Mesothelial cell of epicardium (in vitro differentiated cells): ENCODE data around the gene APAF1. TPM values are rescaled to one million over a fixed set of nuclear protein-coding genes. Genes with fewer than 3 reads are reported as not detected.

Experiments
- DNase-seq, 2 experiments: peaks; one replicate each; pipeline ENCODE4 v3.0.0; 2021; ENCODE audit warnings: low spot score in 2 of 2; ENCODE audit not compliant: unreplicated experiment in 2 of 2
- H3K27ac Mint-ChIP-seq: 2 replicates; pipeline ENCODE4 v1.8.0; 2021; ENCODE audit warnings: mixed read lengths
- H3K27me3 Mint-ChIP-seq: 2 replicates; pipeline ENCODE4 v1.8.0; 2021; ENCODE audit warnings: low read depth, mixed read lengths
- H3K36me3 Mint-ChIP-seq: 2 replicates; pipeline ENCODE4 v1.8.0; 2021; ENCODE audit warnings: mixed read lengths
- H3K4me1 Mint-ChIP-seq: 2 replicates; pipeline ENCODE4 v1.8.0; 2021; ENCODE audit warnings: mixed read lengths
- H3K4me3 Mint-ChIP-seq: 2 replicates; pipeline ENCODE4 v1.8.0; 2021; ENCODE audit warnings: mild to moderate bottlenecking, moderate library complexity, mixed read lengths
- H3K9me3 Mint-ChIP-seq: 2 replicates; pipeline ENCODE4 v1.8.0; 2021; ENCODE audit warnings: mixed read lengths
- total RNA-seq: library from RNA; stranded (reverse); gene quantifications from 3 replicates; pipeline ENCODE4 v1.2.1, GENCODE V29; 2021
- TF ChIP-seq, protein P1 (sequence below): fragments of 200-600 bp; sonication (generic); IDR thresholded peaks from one replicate; pipeline ENCODE4 v1.5.0; 2021; ENCODE audit warnings: antibody characterized with exemption; ENCODE audit not compliant: unreplicated experiment

The APAF1 gene
- total RNA-seq, 1 donor from 2014 or later: 25.9 TPM

DNA sequence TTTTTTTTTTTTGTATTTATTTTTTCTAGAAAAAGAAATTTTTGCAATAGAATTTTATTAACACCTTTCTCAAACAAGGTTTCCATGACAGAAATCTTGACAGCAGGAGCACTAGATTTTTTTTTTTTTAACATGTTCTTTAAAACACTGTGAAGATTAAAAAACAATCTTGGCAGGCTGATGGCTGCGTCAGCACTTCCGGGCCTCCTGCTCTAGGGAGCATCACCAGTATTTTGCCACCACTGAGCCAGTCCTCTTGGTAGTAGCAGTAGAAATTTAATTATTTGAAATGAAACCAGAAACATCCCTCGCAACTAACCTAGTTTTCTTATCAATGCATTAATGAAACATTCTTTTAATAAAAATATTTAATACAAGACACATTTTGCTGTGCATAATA, 99.6 kb downstream of the APAF1 start:
- peaks cover 4% of the 10 kb centered on the region for H3K4me1 Mint-ChIP-seq

DNA sequence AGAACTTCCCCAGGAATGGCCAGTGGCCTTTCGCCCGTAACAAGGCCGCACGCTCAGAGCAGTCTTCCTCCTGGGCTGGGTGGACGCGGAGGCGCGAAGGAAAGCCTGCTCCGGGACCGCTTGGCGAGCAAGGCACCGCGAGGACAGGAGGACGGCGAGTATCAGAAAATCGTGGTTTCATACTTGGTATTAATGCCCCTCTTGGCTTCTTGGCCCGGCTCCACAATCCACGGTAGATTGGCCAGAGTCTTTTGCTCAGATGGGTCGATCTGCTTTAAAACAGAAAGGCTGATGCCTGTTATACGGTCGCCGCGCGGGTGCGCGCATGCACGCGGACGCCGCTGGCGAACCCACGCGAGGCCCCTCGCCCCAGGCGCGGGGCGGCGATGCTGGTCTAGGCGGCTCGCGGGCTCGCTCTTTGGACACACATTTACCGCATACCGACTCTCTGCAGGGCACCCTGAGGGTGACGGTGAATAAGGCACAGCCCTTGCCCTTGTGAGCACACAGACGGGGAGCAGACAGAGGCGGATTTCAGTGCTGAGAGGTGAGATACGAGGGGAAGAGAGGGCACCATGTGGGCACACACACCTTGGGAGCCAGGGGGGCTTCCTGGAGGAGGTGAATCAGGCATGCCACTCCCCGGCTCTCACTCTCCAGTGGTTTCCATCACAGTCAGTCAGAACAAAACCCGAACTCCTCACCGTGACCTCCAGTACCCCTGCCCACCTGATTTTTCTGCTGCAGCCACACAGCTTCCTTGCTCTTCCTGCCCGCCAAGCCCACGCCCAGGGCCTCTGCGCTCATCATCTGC, 100.7 kb downstream of the APAF1 start:
- DNase-seq: no peak

More for the DNA sequence above, 99.6 kb downstream of the APAF1 start:
- DNase-seq: no peak
- Mint-ChIP-seq H3K36me3 (no peaks in the 10 kb centered on the region), H3K27me3 (peaks cover 51% of the 10 kb centered on the region), H3K27ac (no peak overlapping the region), H3K9me3 (peaks cover 4% of the 10 kb centered on the region), H3K4me3 (no peak overlapping the region)
- TF ChIP-seq, protein P1, sequence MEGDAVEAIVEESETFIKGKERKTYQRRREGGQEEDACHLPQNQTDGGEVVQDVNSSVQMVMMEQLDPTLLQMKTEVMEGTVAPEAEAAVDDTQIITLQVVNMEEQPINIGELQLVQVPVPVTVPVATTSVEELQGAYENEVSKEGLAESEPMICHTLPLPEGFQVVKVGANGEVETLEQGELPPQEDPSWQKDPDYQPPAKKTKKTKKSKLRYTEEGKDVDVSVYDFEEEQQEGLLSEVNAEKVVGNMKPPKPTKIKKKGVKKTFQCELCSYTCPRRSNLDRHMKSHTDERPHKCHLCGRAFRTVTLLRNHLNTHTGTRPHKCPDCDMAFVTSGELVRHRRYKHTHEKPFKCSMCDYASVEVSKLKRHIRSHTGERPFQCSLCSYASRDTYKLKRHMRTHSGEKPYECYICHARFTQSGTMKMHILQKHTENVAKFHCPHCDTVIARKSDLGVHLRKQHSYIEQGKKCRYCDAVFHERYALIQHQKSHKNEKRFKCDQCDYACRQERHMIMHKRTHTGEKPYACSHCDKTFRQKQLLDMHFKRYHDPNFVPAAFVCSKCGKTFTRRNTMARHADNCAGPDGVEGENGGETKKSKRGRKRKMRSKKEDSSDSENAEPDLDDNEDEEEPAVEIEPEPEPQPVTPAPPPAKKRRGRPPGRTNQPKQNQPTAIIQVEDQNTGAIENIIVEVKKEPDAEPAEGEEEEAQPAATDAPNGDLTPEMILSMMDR: no peak

DNA sequence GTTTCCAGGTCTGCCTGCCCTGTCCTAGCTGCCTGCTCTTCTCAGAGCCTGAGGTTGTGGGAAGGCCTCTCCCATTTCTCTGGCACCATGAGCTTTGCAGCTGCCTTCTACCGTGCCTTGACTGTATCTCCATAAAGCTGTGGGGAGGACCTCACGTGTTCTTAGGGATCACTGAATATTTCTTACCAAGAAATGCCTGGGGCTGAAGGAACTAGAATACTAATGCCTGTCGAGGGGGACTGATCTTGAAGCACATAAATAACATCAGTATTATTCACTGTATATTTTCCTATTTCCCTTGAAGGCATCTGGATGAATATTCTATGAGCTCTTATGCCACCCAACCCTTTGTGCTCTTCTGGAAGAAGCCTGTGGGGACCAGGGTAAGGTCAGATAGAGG, 103.4 kb downstream of the APAF1 start:
- H3K27ac Mint-ChIP-seq: no peak overlapping the region
- H3K9me3 Mint-ChIP-seq: no peaks in the 10 kb centered on the region
- H3K27me3 Mint-ChIP-seq: peaks cover 22% of the 10 kb centered on the region
- TF ChIP-seq, protein P1: no peak
- peaks cover 10% of the 10 kb centered on the region for H3K4me1 Mint-ChIP-seq
- no peak overlapping the region for H3K4me3 Mint-ChIP-seq
- no peak for DNase-seq
- no peaks in the 10 kb centered on the region for H3K36me3 Mint-ChIP-seq

More for the DNA sequence above, 100.7 kb downstream of the APAF1 start:
- Mint-ChIP-seq H3K36me3 (no peaks in the 10 kb centered on the region), H3K27ac (no peak overlapping the region), H3K9me3 (peaks cover 4% of the 10 kb centered on the region), H3K27me3 (peaks cover 41% of the 10 kb centered on the region), H3K4me1 (peaks cover 10% of the 10 kb centered on the region), H3K4me3 (peak overlapping the region; percentile 61)
- TF ChIP-seq, protein P1: no peak

DNA sequence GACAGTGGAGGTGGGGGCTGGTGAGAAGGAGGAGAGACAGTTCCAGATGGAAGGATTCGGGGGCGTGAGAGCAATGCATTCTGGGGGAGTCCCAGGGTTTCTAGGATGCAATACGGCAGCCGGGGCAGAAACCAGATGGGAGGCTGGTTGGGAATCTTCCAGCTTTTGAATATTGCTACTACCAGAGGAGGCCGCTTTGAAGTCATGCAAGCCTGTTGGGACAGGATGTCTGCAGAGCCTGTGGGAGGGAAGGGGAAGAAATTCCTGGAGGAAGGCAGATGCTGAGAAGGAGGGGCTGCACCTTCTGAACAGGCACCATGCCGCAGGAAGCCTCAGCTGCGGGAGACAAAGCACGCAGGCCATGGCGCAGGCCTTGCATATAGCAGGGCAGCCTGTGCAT, 105.4 kb downstream of the APAF1 start:
- H3K27ac Mint-ChIP-seq: no peak overlapping the region
- H3K4me3 Mint-ChIP-seq: no peak overlapping the region
- TF ChIP-seq, protein P1: no peak
- no peak for DNase-seq
- H3K36me3 Mint-ChIP-seq: no peaks in the 10 kb centered on the region
- H3K27me3 Mint-ChIP-seq: peaks cover 25% of the 10 kb centered on the region
- peaks cover 10% of the 10 kb centered on the region for H3K4me1 Mint-ChIP-seq
- H3K9me3 Mint-ChIP-seq: no peaks in the 10 kb centered on the region

DNA sequence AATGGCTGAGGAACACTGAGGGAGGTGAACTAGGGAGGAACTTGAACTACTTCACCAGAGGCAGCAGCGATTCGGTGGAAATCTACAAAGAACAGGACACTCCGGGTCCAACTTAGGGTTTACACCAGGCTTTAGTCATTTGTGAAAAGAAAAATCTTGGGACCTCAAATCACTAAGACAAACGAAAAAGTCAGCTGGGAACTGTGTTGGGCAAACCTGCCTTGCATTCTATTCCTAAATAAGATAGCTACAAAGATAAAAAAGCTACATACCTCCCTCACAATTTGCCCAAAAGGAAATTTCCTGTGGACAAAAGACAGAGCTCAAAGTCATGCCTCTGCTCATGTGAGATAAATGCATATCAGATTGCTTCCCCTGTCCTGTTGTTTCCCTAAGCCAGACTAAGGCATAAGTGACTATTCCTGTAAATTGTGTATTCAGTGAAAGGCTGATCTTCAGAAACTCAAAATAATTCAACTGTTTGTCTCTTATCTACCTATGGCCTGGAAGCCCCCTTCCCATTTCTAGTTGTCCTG, 106.6 kb downstream of the APAF1 start:
- TF ChIP-seq, protein P1: no peak
- no peaks in the 10 kb centered on the region for H3K9me3 Mint-ChIP-seq
- H3K27me3 Mint-ChIP-seq: peaks cover 16% of the 10 kb centered on the region
- no peak overlapping the region for H3K27ac Mint-ChIP-seq
- H3K36me3 Mint-ChIP-seq: no peaks in the 10 kb centered on the region
- H3K4me1 Mint-ChIP-seq: peaks cover 10% of the 10 kb centered on the region
- DNase-seq: no peak
- H3K4me3 Mint-ChIP-seq: no peak overlapping the region
